Mesodermal cell (in vitro differentiated cells): ENCODE measurements around the gene GTF2H2.
"Not testable (repeated sequence)": the region's sequence is repeated elsewhere in the genome, so short reads cannot be mapped to it uniquely, and the experiment has no call there.

Experiments
- H3K27ac ChIP-seq: 2 replicates; pipeline ENCODE4 v1.7.0; 2013; ENCODE audit warnings: mild to moderate bottlenecking, low read depth, low read length, moderate library complexity; ENCODE audit not compliant: severe bottlenecking
- H3K36me3 ChIP-seq: 2 replicates; pipeline ENCODE4 v1.7.1; 2013; ENCODE audit warnings: mild to moderate bottlenecking, low read length, moderate library complexity; ENCODE audit not compliant: control insufficient read depth, insufficient read depth
- H3K4me1 ChIP-seq: one replicate; pipeline ENCODE4 v1.7.1; 2013; ENCODE audit warnings: mild to moderate bottlenecking, low read length; ENCODE audit not compliant: insufficient read depth, control insufficient read depth, poor library complexity, severe bottlenecking
- H3K4me3 ChIP-seq: 2 replicates; pipeline ENCODE4 v1.7.0; 2013; ENCODE audit warnings: low read length, control low read depth, mild to moderate bottlenecking; ENCODE audit not compliant: insufficient read depth, poor library complexity, severe bottlenecking; ENCODE audit errors: extremely low read depth
- H3K9me3 ChIP-seq: 2 replicates; pipeline ENCODE4 v1.7.1; 2013; ENCODE audit warnings: mild to moderate bottlenecking, low read length, moderate library complexity; ENCODE audit not compliant: control insufficient read depth
- WGBS, 2 experiments: methylation state at CpG; one replicate each; pipeline ENCODE4 v1.1.5; 2013; ENCODE audit warnings: missing lambda C conversion rate in 2 of 2; ENCODE audit not compliant: insufficient coverage in 2 of 2; 5-methylcytosine and 5-hydroxymethylcytosine counted together

Gene GTF2H2

GRCh38 chr5:71011194-71011792 lies 56.2 kb downstream of the GTF2H2 start:
- 86 to 89% methylated on average over 7 of the region's 8 CpGs for WGBS, 2 experiments
- no peak overlapping the region for H3K27ac ChIP-seq
- no peaks in the 10 kb centered on the region for H3K9me3 ChIP-seq
- no peak overlapping the region for H3K4me3 ChIP-seq
- H3K36me3 ChIP-seq: no peaks in the 10 kb centered on the region
- H3K4me1 ChIP-seq: no peaks in the 10 kb centered on the region

GRCh38 chr5:71006983-71007382 lies 60.5 kb downstream of the GTF2H2 start:
- no CpG with 5 or more reads among the region's 7 CpGs for WGBS, 2 experiments
- not testable (repeated sequence) for H3K9me3 ChIP-seq, H3K4me1 ChIP-seq, H3K4me3 ChIP-seq, H3K27ac ChIP-seq, H3K36me3 ChIP-seq
